Hepatocyte (in vitro differentiated cells): ENCODE results near the gene DYNC2H1. TPM values are rescaled to one million over a fixed set of nuclear protein-coding genes. Genes with fewer than 3 reads are reported as not detected.

Experiments
- DNase-seq: peaks from one replicate; pipeline ENCODE4 v3.0.0-alpha.2; 2016; ENCODE audit warnings: low spot score
- H2AFZ ChIP-seq: fragments of 200-600 bp; sonication (generic); 2 replicates; pipeline ENCODE4 v1.6.0; 2016; ENCODE audit warnings: antibody characterized with exemption, mild to moderate bottlenecking
- H3K27ac ChIP-seq: fragments of 200-600 bp; sonication (generic); 2 replicates; pipeline ENCODE4 v1.5.1; 2016; ENCODE audit warnings: mild to moderate bottlenecking
- H3K27me3 ChIP-seq: fragments of 200-600 bp; sonication (generic); 2 replicates; pipeline ENCODE4 v1.6.1; 2016
- H3K36me3 ChIP-seq: fragments of 200-600 bp; sonication (generic); replicated peaks from 2 replicates; pipeline ENCODE4 v1.5.1; 2016; ENCODE audit warnings: low read depth; ENCODE audit not compliant: insufficient read depth
- H3K4me1 ChIP-seq: fragments of 200-600 bp; sonication (generic); 2 replicates; pipeline ENCODE4 v1.5.1; 2016; ENCODE audit warnings: mild to moderate bottlenecking, moderate library complexity; ENCODE audit not compliant: insufficient read depth
- H3K4me2 ChIP-seq: fragments of 200-600 bp; sonication (generic); 2 replicates; pipeline ENCODE4 v1.6.0; 2016
- H3K4me3 ChIP-seq: fragments of 200-600 bp; sonication (generic); 2 replicates; pipeline ENCODE4 v1.5.1; 2016; ENCODE audit warnings: mild to moderate bottlenecking
- H3K79me2 ChIP-seq: fragments of 200-600 bp; sonication (generic); 2 replicates; pipeline ENCODE4 v1.6.0; 2017; ENCODE audit warnings: mild to moderate bottlenecking
- H3K9me2 ChIP-seq: fragments of 200-600 bp; sonication (generic); replicated peaks from 2 replicates; pipeline ENCODE4 v1.6.0; 2017; ENCODE audit warnings: mild to moderate bottlenecking; ENCODE audit not compliant: insufficient read depth
- H3K9me3 ChIP-seq: fragments of 200-600 bp; sonication (generic); 2 replicates; pipeline ENCODE4 v1.5.1; 2016; ENCODE audit warnings: low read depth, mild to moderate bottlenecking
- H4K20me1 ChIP-seq: fragments of 200-600 bp; sonication (generic); 2 replicates; pipeline ENCODE4 v1.6.0; 2016; ENCODE audit warnings: mild to moderate bottlenecking; ENCODE audit not compliant: insufficient read depth, poor library complexity, severe bottlenecking
- CTCF ChIP-seq: fragments of 200-600 bp; sonication (generic); IDR thresholded peaks from 2 replicates; pipeline ENCODE4 v1.5.1; 2016; ENCODE audit warnings: antibody characterized with exemption, mild to moderate bottlenecking; ENCODE audit not compliant: poor library complexity
- EZH2 ChIP-seq: fragments of 200-600 bp; sonication (generic); IDR thresholded peaks from 2 replicates; pipeline ENCODE4 v1.6.1; 2016; ENCODE audit warnings: antibody characterized with exemption, mild to moderate bottlenecking, borderline replicate concordance
- EZH2phosphoT487 ChIP-seq: fragments of 200-600 bp; sonication (generic); IDR thresholded peaks from one replicate; pipeline ENCODE4 v1.6.1; 2018; ENCODE audit warnings: antibody characterized with exemption, mild to moderate bottlenecking, low read depth, moderate library complexity; ENCODE audit not compliant: unreplicated experiment, severe bottlenecking
- WGBS: methylation state at CpG from one replicate; pipeline ENCODE4 v1.1.6; 2016; ENCODE audit warnings: low lambda C conversion rate; ENCODE audit errors: missing lambda C conversion rate; 5-methylcytosine and 5-hydroxymethylcytosine counted together
- polyA plus RNA-seq: library from polyadenylated mRNA; unstranded; fragments of >200 nt; fragmentation: Nextera tagmentation; extraction: Ambion mirVana; gene quantifications from 2 replicates; pipeline ENCODE4 v1.2.1, GENCODE V29; 2016
- total RNA-seq: library from RNA; depleted of rRNA; stranded (reverse); fragments of >200 nt; gene quantifications from 2 replicates; pipeline ENCODE4 v1.2.3, GENCODE V29; 2014

Gene DYNC2H1
- total and polyA plus RNA-seq, 2 experiments from 2014 or later = 4.4 to 16.9 TPM

- Histone ChIP-seq H3K36me3 (no peaks in the 10 kb centered on the region), H2AFZ (no peak overlapping the region), H3K27me3 (no peaks in the 10 kb centered on the region), H3K4me2 (no peak overlapping the region), H3K4me3 (no peak overlapping the region), H3K27ac (no peak overlapping the region), H3K79me2 (peaks cover 58% of the 10 kb centered on the region), H4K20me1 (no peaks in the 10 kb centered on the region), H3K9me3 (no peaks in the 10 kb centered on the region), H3K4me1 (no peaks in the 10 kb centered on the region), H3K9me2 (no peaks in the 10 kb centered on the region)
- DNase-seq = no peak
- TF ChIP-seq CTCF = no peak
- no peak for TF ChIP-seq EZH2
- no peak for TF ChIP-seq EZH2phosphoT487
- WGBS = 94% methylated on average over 2 of the region's 2 CpGs
Measured at GRCh38 chr11:103069367-103069766, 39.9 kb upstream of the DYNC2H1 start.

GRCh38 chr11:103070142-103070541 is 39.1 kb upstream of the DYNC2H1 start:
- DNase-seq = no peak
- H3K9me2 ChIP-seq = no peaks in the 10 kb centered on the region
- no peak overlapping the region for H2AFZ ChIP-seq
- H3K4me3 ChIP-seq = no peak overlapping the region
- H3K27me3 ChIP-seq = no peaks in the 10 kb centered on the region
- TF ChIP-seq EZH2 = no peak
- TF ChIP-seq CTCF = no peak
- no peak for TF ChIP-seq EZH2phosphoT487
- H3K4me1 ChIP-seq = no peaks in the 10 kb centered on the region
- no peak overlapping the region for H3K27ac ChIP-seq
- H3K4me2 ChIP-seq = no peak overlapping the region
- no peaks in the 10 kb centered on the region for H3K9me3 ChIP-seq
- H3K36me3 ChIP-seq = no peaks in the 10 kb centered on the region
- no peaks in the 10 kb centered on the region for H4K20me1 ChIP-seq
- H3K79me2 ChIP-seq = peaks cover 58% of the 10 kb centered on the region

- Histone ChIP-seq H3K4me3 (no peak overlapping the region), H3K27ac (no peak overlapping the region), H3K79me2 (peaks cover 58% of the 10 kb centered on the region), H3K9me2 (no peaks in the 10 kb centered on the region), H4K20me1 (no peaks in the 10 kb centered on the region), H3K36me3 (no peaks in the 10 kb centered on the region), H3K4me2 (no peak overlapping the region), H3K27me3 (no peaks in the 10 kb centered on the region), H2AFZ (no peak overlapping the region), H3K4me1 (no peaks in the 10 kb centered on the region), H3K9me3 (no peaks in the 10 kb centered on the region)
- no peak for DNase-seq
- TF ChIP-seq EZH2phosphoT487 (no peak), CTCF (no peak), EZH2 (no peak)
Measured at GRCh38 chr11:103071008-103071407, 38.2 kb upstream of the DYNC2H1 start.

- Histone ChIP-seq H3K4me2 (no peak overlapping the region), H2AFZ (no peak overlapping the region), H3K27me3 (no peaks in the 10 kb centered on the region), H3K79me2 (peaks cover 30% of the 10 kb centered on the region), H4K20me1 (no peaks in the 10 kb centered on the region), H3K9me2 (no peaks in the 10 kb centered on the region), H3K9me3 (no peaks in the 10 kb centered on the region), H3K4me3 (no peak overlapping the region), H3K27ac (no peak overlapping the region), H3K36me3 (no peaks in the 10 kb centered on the region), H3K4me1 (no peaks in the 10 kb centered on the region)
- 94% methylated on average over 3 of the region's 3 CpGs for WGBS
- no peak for DNase-seq
- no peak for TF ChIP-seq CTCF
- TF ChIP-seq EZH2 = no peak
- no peak for TF ChIP-seq EZH2phosphoT487
Measured at GRCh38 chr11:103076361-103076760, 32.9 kb upstream of the DYNC2H1 start.
